GM13976 (cell line): ENCODE data around the gene INTU.

Source experiments
- DNase-seq: peaks from one replicate; pipeline ENCODE4 v3.0.0; 2012; ENCODE audit warnings: low spot score
- CTCF ChIP-seq: IDR thresholded peaks from 2 replicates; pipeline ENCODE4 v1.5.1; 2012; ENCODE audit warnings: borderline replicate concordance, mild to moderate bottlenecking; ENCODE audit not compliant: insufficient read depth; ENCODE audit errors: extremely low read depth, missing control alignments, control extremely low read depth
- in situ Hi-C: fragments of 300-500 bp; cut with MboI; formaldehyde crosslinking; loops from one replicate; pipeline ENCODE4 v1.12.0; 2022; ENCODE audit warnings: low sequenced_read_pairs, mixed read lengths, inconsistent platforms; ENCODE audit not compliant: unreplicated experiment

The INTU gene

GRCh38 chr4:127734976-127735375 is 102.2 kb downstream of the INTU start:
- in situ Hi-C loops, result loop anchor here (10.0 kb wide), 1 partner anchor 120 kb away; no protein-coding TSS in a partner anchor
- DNase-seq, result no peak
- no peak for TF ChIP-seq CTCF

GRCh38 chr4:127737295-127737694 is 104.5 kb downstream of the INTU start:
- in situ Hi-C loops, result loop anchor here (10.0 kb wide), 1 partner anchor 122 kb away; no protein-coding TSS in a partner anchor
- no peak for TF ChIP-seq CTCF

GRCh38 chr4:127741247-127741646 is 108.5 kb downstream of the INTU start:
- in situ Hi-C loops, result no loop called here
- no peak for DNase-seq
- no peak for TF ChIP-seq CTCF

More at GRCh38 chr4:127737295-127737694, 104.5 kb downstream of the INTU start:
- DNase-seq, result no peak

GRCh38 chr4:127747883-127748282 is 115.1 kb downstream of the INTU start:
- no peak for DNase-seq
- in situ Hi-C loops, result no loop called here
- TF ChIP-seq CTCF, result no peak

- DNase-seq, result no peak
- TF ChIP-seq CTCF, result no peak
- in situ Hi-C loops, result no loop called here
Measured at GRCh38 chr4:127748957-127749356, 116.2 kb downstream of the INTU start.

GRCh38 chr4:127756906-127757305 is 124.1 kb downstream of the INTU start:
- no peak for DNase-seq
- TF ChIP-seq CTCF, result no peak
- in situ Hi-C loops, result no loop called here
